ENCODE measurements around the gene TERT.
"Not testable (repeated sequence)": the region's sequence is repeated elsewhere in the genome, so short reads cannot be mapped to it uniquely, and the experiment has no call there.

The TERT gene

DNA sequence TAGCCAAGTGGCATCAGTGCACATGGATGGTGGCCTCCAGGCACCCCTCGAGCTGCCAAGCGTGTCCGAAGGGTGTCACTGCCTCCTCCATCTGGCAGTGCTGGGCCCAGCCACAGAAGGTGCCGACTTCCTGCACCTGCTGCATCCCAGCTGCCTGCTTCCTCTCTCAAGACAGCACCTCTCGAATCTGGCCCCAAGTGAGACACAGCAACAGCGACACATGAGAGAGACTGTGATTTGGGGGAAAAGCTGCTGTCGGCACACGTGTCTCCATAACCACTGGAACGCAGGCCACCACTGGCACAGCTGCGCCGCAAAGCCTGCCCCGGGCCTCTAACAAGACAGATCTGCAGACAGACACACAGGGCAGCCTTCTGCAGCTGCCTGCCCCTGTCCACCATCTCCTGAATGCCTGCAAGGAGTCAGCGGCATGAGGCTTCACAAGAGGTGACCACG is 41.3 kb upstream of the TERT start:
- Histone ChIP-seq H3K27ac (peak overlapping the region; percentile 10; the same call in 1 of the 2 replicates), H3K36me3 (peaks cover 81% of the 10 kb centered on the region), H3K4me3 (ENCODE audit: low read depth, low read length) (no peak overlapping the region), H3K9me3 (ENCODE audit: severe bottlenecking) (no peaks in the 10 kb centered on the region), H3K27me3 (ENCODE audit: insufficient read depth, low read depth, severe bottlenecking) (no peaks in the 10 kb centered on the region)
- TF ChIP-seq, protein P1, sequence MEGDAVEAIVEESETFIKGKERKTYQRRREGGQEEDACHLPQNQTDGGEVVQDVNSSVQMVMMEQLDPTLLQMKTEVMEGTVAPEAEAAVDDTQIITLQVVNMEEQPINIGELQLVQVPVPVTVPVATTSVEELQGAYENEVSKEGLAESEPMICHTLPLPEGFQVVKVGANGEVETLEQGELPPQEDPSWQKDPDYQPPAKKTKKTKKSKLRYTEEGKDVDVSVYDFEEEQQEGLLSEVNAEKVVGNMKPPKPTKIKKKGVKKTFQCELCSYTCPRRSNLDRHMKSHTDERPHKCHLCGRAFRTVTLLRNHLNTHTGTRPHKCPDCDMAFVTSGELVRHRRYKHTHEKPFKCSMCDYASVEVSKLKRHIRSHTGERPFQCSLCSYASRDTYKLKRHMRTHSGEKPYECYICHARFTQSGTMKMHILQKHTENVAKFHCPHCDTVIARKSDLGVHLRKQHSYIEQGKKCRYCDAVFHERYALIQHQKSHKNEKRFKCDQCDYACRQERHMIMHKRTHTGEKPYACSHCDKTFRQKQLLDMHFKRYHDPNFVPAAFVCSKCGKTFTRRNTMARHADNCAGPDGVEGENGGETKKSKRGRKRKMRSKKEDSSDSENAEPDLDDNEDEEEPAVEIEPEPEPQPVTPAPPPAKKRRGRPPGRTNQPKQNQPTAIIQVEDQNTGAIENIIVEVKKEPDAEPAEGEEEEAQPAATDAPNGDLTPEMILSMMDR (IDR thresholded peaks at IDR 0.05; ENCODE audit: low read depth, low read length): no peak
- no peak for DNase-seq

DNA sequence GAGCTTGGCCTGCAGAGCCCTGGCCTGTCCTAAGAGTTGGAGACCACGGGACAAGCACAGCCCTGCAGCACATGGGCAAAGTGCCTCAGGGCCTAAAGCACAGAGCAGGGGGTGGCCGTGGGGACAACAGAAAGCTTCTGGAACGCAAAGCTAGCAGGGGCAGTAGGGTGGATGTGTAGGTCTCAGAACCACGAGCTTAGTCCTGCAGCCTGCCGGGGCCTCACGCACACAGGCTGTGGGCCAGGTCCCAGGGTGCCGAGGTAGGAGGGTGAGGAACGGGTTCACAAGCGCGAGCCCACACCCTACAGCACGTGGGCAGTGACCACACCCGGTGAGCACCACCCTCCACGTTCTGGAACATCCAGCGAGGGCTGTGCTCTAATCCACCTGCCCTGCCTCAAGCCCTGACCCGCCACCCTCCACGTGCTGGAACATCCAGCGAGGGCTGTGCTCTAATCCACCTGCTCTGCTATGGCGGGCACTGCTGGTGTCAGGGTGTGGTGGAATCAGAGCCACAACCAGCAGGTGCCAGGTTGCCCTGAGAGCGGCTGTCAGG is 40.8 kb upstream of the TERT start:
- Histone ChIP-seq H3K4me3 (ENCODE audit: low read depth, low read length) (no peak overlapping the region), H3K27ac (peak overlapping the region; percentile 12; the same call in 1 of the 2 replicates), H3K36me3 (peaks cover 81% of the 10 kb centered on the region), H3K27me3 (ENCODE audit: insufficient read depth, low read depth, severe bottlenecking) (no peaks in the 10 kb centered on the region), H3K9me3 (ENCODE audit: severe bottlenecking) (no peaks in the 10 kb centered on the region)
- DNase-seq: no peak
- TF ChIP-seq, protein P1 (IDR thresholded peaks at IDR 0.05; ENCODE audit: low read depth, low read length): no peak

DNA sequence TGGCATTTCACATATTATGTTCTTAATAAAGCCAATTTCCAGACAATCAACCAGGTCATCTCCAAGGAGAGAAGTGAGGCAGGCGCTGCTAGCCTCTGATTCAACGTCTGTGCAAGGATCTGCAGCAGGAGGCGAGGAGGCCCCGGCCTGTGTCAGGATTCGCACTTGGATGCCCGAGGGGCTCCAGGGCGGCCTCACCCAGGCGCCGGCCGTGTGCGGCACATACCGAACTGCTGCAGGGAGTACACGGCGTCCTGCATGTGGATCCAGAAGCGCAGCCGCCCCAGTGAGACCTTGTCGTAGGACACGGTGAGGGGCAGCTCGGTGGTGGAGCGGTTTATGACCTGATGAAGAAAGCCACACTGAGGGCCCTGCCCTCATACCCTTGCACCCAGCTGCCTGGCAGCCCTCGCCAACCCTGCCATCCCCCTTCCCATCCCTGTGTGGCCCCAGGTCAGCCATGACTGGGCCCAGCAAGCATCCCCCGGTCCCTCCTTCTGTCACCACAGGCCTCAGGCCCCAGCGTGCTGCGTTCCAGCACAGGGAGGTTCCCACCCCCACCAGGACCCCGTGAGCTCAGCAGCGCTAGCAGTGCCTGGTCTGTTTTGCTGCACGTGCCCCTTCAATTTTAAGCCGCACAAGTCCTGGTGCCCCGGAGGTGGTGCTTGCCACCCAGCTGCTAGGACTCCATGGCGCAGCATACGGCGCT is 40.1 kb upstream of the TERT start:
- Histone ChIP-seq H3K4me3 (ENCODE audit: low read depth, low read length) (no peak overlapping the region), H3K27ac (peak overlapping the region; percentile 12; the same call in 1 of the 2 replicates), H3K9me3 (ENCODE audit: severe bottlenecking) (no peaks in the 10 kb centered on the region), H3K27me3 (ENCODE audit: insufficient read depth, low read depth, severe bottlenecking) (no peaks in the 10 kb centered on the region), H3K36me3 (peaks cover 81% of the 10 kb centered on the region)
- no peak for DNase-seq
- TF ChIP-seq, protein P1 (IDR thresholded peaks at IDR 0.05; ENCODE audit: low read depth, low read length): no peak

DNA sequence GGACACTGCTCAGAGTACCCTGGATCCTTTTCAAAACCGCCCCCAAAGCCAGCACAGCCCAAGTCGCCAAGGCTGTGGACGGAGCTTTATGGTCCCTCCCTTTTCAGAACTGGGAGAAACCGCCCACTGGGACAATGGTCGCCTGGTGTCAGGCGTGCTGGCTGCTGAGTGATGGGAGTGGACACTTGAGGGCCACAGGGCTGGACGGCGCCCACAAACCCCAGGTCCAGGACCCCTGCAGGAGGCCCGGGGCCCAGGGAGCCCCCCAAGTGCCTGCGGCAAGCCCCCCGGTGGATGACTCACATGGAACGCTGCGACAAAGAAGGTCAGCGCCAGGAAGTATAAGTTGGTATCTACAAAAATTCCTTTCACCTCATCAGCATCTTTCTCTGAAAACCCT is 39.1 kb upstream of the TERT start:
- peaks cover 83% of the 10 kb centered on the region for H3K36me3 ChIP-seq
- TF ChIP-seq, protein P1 (IDR thresholded peaks at IDR 0.05; ENCODE audit: low read depth, low read length): no peak
- 0 out of 2 replicates have a peak overlapping the region, but pooled peaks have one; percentile 6 for H3K27ac ChIP-seq
- DNase-seq: no peak
- H3K27me3 ChIP-seq (ENCODE audit: insufficient read depth, low read depth, severe bottlenecking): no peaks in the 10 kb centered on the region
- no peaks in the 10 kb centered on the region for H3K9me3 ChIP-seq (ENCODE audit: severe bottlenecking)
- H3K4me3 ChIP-seq (ENCODE audit: low read depth, low read length): no peak overlapping the region

DNA sequence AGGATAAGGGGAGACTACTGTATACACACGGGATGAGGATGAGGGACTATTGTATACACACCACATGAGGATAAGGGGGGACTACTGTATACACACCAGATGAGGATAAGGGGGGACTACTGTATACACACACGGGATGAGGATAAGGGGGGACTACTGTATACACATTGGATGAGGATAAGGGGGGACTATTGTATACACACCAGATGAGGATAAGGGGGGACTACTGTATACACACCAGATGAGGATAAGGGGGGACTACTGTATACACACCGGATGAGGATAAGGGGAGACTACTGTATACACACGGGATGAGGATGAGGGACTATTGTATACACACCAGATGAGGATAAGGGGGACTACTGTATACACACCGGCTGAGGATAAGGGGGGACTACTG is 38.4 kb upstream of the TERT start:
- H3K4me3 ChIP-seq (ENCODE audit: low read depth, low read length); DNase-seq; H3K27me3 ChIP-seq (ENCODE audit: insufficient read depth, low read depth, severe bottlenecking); H3K9me3 ChIP-seq (ENCODE audit: severe bottlenecking); H3K27ac ChIP-seq: not testable (repeated sequence)
- H3K36me3 ChIP-seq: peaks cover 79% of the 10 kb centered on the region

DNA sequence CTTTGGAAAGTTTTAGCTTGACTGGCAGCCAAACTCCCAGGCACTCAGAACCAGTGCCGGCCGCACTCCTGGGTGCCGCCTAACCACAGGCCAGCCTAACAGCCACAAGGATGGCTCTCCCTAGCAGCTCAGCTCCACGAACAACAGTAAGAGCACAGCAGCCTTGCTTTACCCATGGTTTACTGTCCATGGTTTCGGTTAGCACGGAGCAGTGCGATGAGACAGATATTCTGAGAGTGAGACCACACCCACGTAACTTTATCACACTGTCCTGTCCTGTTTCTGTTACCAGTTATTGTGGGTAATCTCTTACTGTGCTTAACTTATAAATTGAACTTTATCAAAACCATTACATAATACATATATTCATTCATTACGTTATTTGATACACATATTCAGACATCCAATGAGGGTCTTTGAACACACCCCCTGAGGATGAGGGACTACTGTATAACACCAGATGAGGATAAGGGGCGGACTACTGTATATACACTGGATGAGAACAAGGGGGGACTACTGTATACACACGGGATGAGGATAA is 37.7 kb upstream of the TERT start:
- no peaks in the 10 kb centered on the region for H3K27me3 ChIP-seq (ENCODE audit: insufficient read depth, low read depth, severe bottlenecking)
- H3K4me3 ChIP-seq (ENCODE audit: low read depth, low read length): no peak overlapping the region
- TF ChIP-seq, protein P1 (IDR thresholded peaks at IDR 0.05; ENCODE audit: low read depth, low read length): no peak
- no peaks in the 10 kb centered on the region for H3K9me3 ChIP-seq (ENCODE audit: severe bottlenecking)
- peaks cover 71% of the 10 kb centered on the region for H3K36me3 ChIP-seq
- no peak for DNase-seq
- no peak overlapping the region for H3K27ac ChIP-seq
